ENCODE results near the gene PRC1.

The PRC1 gene

GRCh38 chr15:90918835-90919234 is 75.5 kb downstream of the PRC1 start:
- no peak for DNase-seq (ENCODE audit: low read depth)
- no peak overlapping the region for H3K4me3 ChIP-seq (ENCODE audit: control insufficient read depth, low read depth, low read length)
- no peak for TF ChIP-seq CTCF (conservative IDR thresholded peaks at IDR 0.05; ENCODE audit: control insufficient read depth, insufficient read depth, low read depth, low read length)

- no peak overlapping the region for H3K4me3 ChIP-seq (ENCODE audit: control insufficient read depth, low read depth, low read length)
- no peak for DNase-seq (ENCODE audit: low read depth)
- TF ChIP-seq CTCF (conservative IDR thresholded peaks at IDR 0.05; ENCODE audit: control insufficient read depth, insufficient read depth, low read depth, low read length), result no peak
Observed at GRCh38 chr15:90918034-90918788, 76.1 kb downstream of the PRC1 start.

- no peak overlapping the region for H3K4me3 ChIP-seq (ENCODE audit: control insufficient read depth, low read depth, low read length)
- DNase-seq (ENCODE audit: low read depth), result no peak
- TF ChIP-seq CTCF (conservative IDR thresholded peaks at IDR 0.05; ENCODE audit: control insufficient read depth, insufficient read depth, low read depth, low read length), result no peak
Observed at GRCh38 chr15:90917569-90917968, 76.8 kb downstream of the PRC1 start.

- H3K4me3 ChIP-seq (ENCODE audit: control insufficient read depth, low read depth, low read length), result no peak overlapping the region
- TF ChIP-seq CTCF (conservative IDR thresholded peaks at IDR 0.05; ENCODE audit: control insufficient read depth, insufficient read depth, low read depth, low read length), result no peak
- no peak for DNase-seq (ENCODE audit: low read depth)
Observed at GRCh38 chr15:90916461-90916860, 77.9 kb downstream of the PRC1 start.
